Cerebellar nuclear complex (tissue), 1 donor: Measurements from ENCODE around the gene ZNF629.

ENCODE experiments used
- DNase-seq, 2 experiments: peaks; one replicate each; lab custom pipeline; 2025; lab: John Stamatoyannopoulos, UW

The ZNF629 gene

GRCh38 chr16:30786115-30786935 is 680 bp downstream of the ZNF629 start:
- no peak for DNase-seq

- no peak for DNase-seq
Observed at GRCh38 chr16:30785126-30786106, 1.6 kb downstream of the ZNF629 start.

- DNase-seq: no peak
Observed at GRCh38 chr16:30784215-30784614, 2.8 kb downstream of the ZNF629 start.

- no peak for DNase-seq
Observed at GRCh38 chr16:30783280-30784109, 3.5 kb downstream of the ZNF629 start.

GRCh38 chr16:30782486-30783279 is 4.3 kb downstream of the ZNF629 start:
- DNase-seq: no peak

GRCh38 chr16:30780549-30780948 is 6.5 kb downstream of the ZNF629 start:
- DNase-seq: no peak

GRCh38 chr16:30780021-30780420 is 7.0 kb downstream of the ZNF629 start:
- DNase-seq: no peak

GRCh38 chr16:30779596-30779995 is 7.4 kb downstream of the ZNF629 start:
- no peak for DNase-seq

GRCh38 chr16:30778549-30779244 is 8.3 kb downstream of the ZNF629 start:
- no peak for DNase-seq

- no peak for DNase-seq
Observed at GRCh38 chr16:30777591-30778297, 9.3 kb downstream of the ZNF629 start.

- peak in 1 of 2 experiments; percentile 34 for DNase-seq
Observed at GRCh38 chr16:30775392-30776188, 11.4 kb downstream of the ZNF629 start.

- DNase-seq: no peak
Observed at GRCh38 chr16:30775131-30775391, 11.9 kb downstream of the ZNF629 start.

GRCh38 chr16:30774367-30775130 is 12.5 kb downstream of the ZNF629 start:
- no peak for DNase-seq

GRCh38 chr16:30773826-30774225 is 13.2 kb downstream of the ZNF629 start:
- DNase-seq: no peak

GRCh38 chr16:30771726-30772125 is 15.3 kb downstream of the ZNF629 start:
- no peak for DNase-seq

- DNase-seq: no peak
Observed at GRCh38 chr16:30769379-30770089, 17.5 kb downstream of the ZNF629 start.

GRCh38 chr16:30768583-30769181 is 18.3 kb downstream of the ZNF629 start:
- no peak for DNase-seq
